GM23338 (cell line): ENCODE results near the gene SKOR1.

Experiments used
- CREB1 ChIP-seq: fragments of 250-450 bp; sonication (Bioruptor Pico); IDR thresholded peaks from 2 replicates; pipeline ENCODE4 v1.5.0; 2020; ENCODE audit warnings: low read depth, mild to moderate bottlenecking, moderate library complexity
- CTCF ChIP-seq, 2 experiments: fragments of 200-600 bp in 1 of 2; sonication (generic) in 1 of 2; conservative IDR thresholded peaks; 2 replicates each; pipeline versions ENCODE4 v1.5.1 to v1.6.1; 2016 to 2017; ENCODE audit warnings: antibody characterized with exemption in 2 of 2, low read depth in 2 of 2, mild to moderate bottlenecking in 2 of 2, moderate library complexity in 1 of 2
- ETS1 ChIP-seq: IDR thresholded peaks from 2 replicates; pipeline ENCODE4 v1.6.1; 2016; ENCODE audit warnings: antibody characterized with exemption
- EZH2 ChIP-seq: fragments of 200-600 bp; sonication (generic); IDR thresholded peaks from one replicate; pipeline ENCODE4 v1.8.0; 2017; ENCODE audit warnings: antibody characterized with exemption, mild to moderate bottlenecking, low read depth; ENCODE audit not compliant: unreplicated experiment
- EZH2phosphoT487 ChIP-seq: fragments of 200-600 bp; sonication (generic); IDR thresholded peaks from one replicate; pipeline ENCODE4 v1.8.1; 2018; ENCODE audit warnings: antibody characterized with exemption; ENCODE audit not compliant: unreplicated experiment
- JUNB ChIP-seq: IDR thresholded peaks from one replicate; pipeline ENCODE4 v1.6.1; 2016; ENCODE audit warnings: antibody characterized with exemption; ENCODE audit not compliant: unreplicated experiment
- NANOG ChIP-seq: IDR thresholded peaks from 2 replicates; pipeline ENCODE4 v1.6.1; 2016; ENCODE audit warnings: antibody characterized with exemption, borderline replicate concordance
- POLR2AphosphoS5 ChIP-seq: IDR thresholded peaks from 2 replicates; pipeline ENCODE4 v1.6.1; 2016; ENCODE audit warnings: antibody characterized with exemption, low read depth
- REST ChIP-seq: IDR thresholded peaks from one replicate; pipeline ENCODE4 v1.6.1; 2018; ENCODE audit warnings: antibody characterized with exemption; ENCODE audit not compliant: unreplicated experiment
- STAT1 ChIP-seq: IDR thresholded peaks from one replicate; pipeline ENCODE4 v1.6.1; 2016; ENCODE audit warnings: antibody characterized with exemption; ENCODE audit not compliant: unreplicated experiment
- ZNF114 ChIP-seq: fragments of 250-450 bp; sonication (Bioruptor Pico); IDR thresholded peaks from 2 replicates; pipeline ENCODE4 v1.5.0; 2020; ENCODE audit warnings: mild to moderate bottlenecking, moderate library complexity
- ZNF331 ChIP-seq: fragments of 250-450 bp; sonication (Bioruptor Pico); IDR thresholded peaks from 2 replicates; pipeline ENCODE4 v1.5.0; 2020; ENCODE audit warnings: low read depth, mild to moderate bottlenecking, moderate library complexity
- ZNF462 ChIP-seq: fragments of 250-450 bp; sonication (Bioruptor Pico); IDR thresholded peaks from 2 replicates; pipeline ENCODE4 v1.5.0; 2020; ENCODE audit warnings: mild to moderate bottlenecking, moderate library complexity

- TF ChIP-seq CTCF (conservative IDR thresholded peaks at IDR 0.05; ENCODE audit: low read depth in 2 of 2) (no peak), ETS1 (no peak), JUNB (no peak), ZNF331 (CRISPR knock-in tag) (no peak), EZH2phosphoT487 (no peak), ZNF114 (CRISPR knock-in tag) (no peak), EZH2 (no peak), REST (no peak), POLR2AphosphoS5 (no peak), CREB1 (CRISPR knock-in tag) (no peak), ZNF462 (no peak), NANOG (no peak), STAT1 (no peak)
These were observed 25.0 kb downstream of the SKOR1 start for GRCh38 chr15:67850336-67850735.
